Sigmoid colon (tissue), 7 donors: ENCODE results near the gene HAND2. TPM values are rescaled to one million over a fixed set of nuclear protein-coding genes. Genes with fewer than 3 reads are reported as not detected.

Experiments
- DNase-seq: peaks from one replicate; pipeline ENCODE4 v3.0.0-alpha.2; 2019
- H3K27ac ChIP-seq, 4 donors: fragments of 200-600 bp; sonication (generic); one replicate each; pipeline ENCODE4 v1.5.1; 2016 to 2019; ENCODE audit warnings: mild to moderate bottlenecking in 1 of 4
- H3K27me3 ChIP-seq, 3 donors: fragments of 200-600 bp; sonication (generic); one replicate each; pipeline ENCODE4 v1.5.1; 2019; ENCODE audit warnings: mild to moderate bottlenecking in 1 of 3
- H3K36me3 ChIP-seq, 4 donors: fragments of 200-600 bp; sonication (generic); one replicate each; pipeline ENCODE4 v1.5.1; 2016 to 2019
- H3K4me1 ChIP-seq, 4 donors: fragments of 200-600 bp; sonication (generic); one replicate each; pipeline ENCODE4 v1.5.1; 2017 to 2019
- H3K4me3 ChIP-seq, 4 donors: fragments of 200-600 bp; sonication (generic); one replicate each; pipeline ENCODE4 v1.5.1; 2017 to 2019; ENCODE audit warnings: mild to moderate bottlenecking in 2 of 4, moderate library complexity in 1 of 4
- H3K9me3 ChIP-seq, 4 donors: fragments of 200-600 bp in 3 of 4; sonication (generic) in 3 of 4; one replicate each; pipeline versions ENCODE4 v1.5.1 to v1.6.1; 2013 to 2019
- CTCF ChIP-seq, 4 experiments: fragments of 450-650 bp in 3 of 4; fragments of 200-600 bp in 1 of 4; IDR thresholded peaks; one replicate each; pipeline ENCODE4 v1.5.1; 2016 to 2019; ENCODE audit warnings: antibody characterized with exemption in 4 of 4, mild to moderate bottlenecking in 3 of 4, moderate library complexity in 2 of 4
- EP300 ChIP-seq, 4 donors: sonication (generic); formaldehyde crosslinking; IDR thresholded peaks; one replicate each; pipeline ENCODE4 v1.6.1; 2017; ENCODE audit warnings: antibody characterized with exemption in 4 of 4
- POLR2A ChIP-seq, 2 donors: fragments of 450-650 bp; IDR thresholded peaks; one replicate each; pipeline ENCODE4 v1.6.1; 2016; ENCODE audit warnings: antibody characterized with exemption in 2 of 2, mild to moderate bottlenecking in 2 of 2, moderate library complexity in 2 of 2
- POLR2AphosphoS5 ChIP-seq, 4 donors: sonication (generic); formaldehyde crosslinking; IDR thresholded peaks; one replicate each; pipeline ENCODE4 v1.6.1; 2017; ENCODE audit warnings: antibody characterized with exemption in 4 of 4
- WGBS, 2 donors: extraction: QIAGEN DNeasy Blood & Tissue Kit; methylation state at CpG; one replicate each; pipeline ENCODE4 v1.1.7; 2013; 5-methylcytosine and 5-hydroxymethylcytosine counted together
- intact Hi-C: fragments of 100-400 bp; cut with DNase I; formaldehyde crosslinking; loops from one replicate; pipeline ENCODE4 v1.15.1; 2023
- polyA plus RNA-seq, 3 donors: library from polyadenylated mRNA; stranded (reverse); fragments of 200-250 nt; gene quantifications; one replicate each; pipeline ENCODE4 v1.2.3, GENCODE V29; 2013
- total RNA-seq, 4 donors: library from RNA; depleted of rRNA; stranded (reverse); fragments of >200 nt; gene quantifications; one replicate each; pipeline ENCODE4 v1.1.0, GENCODE V29; 2016
- donor health status: healthy with polysubstance abuse.
- donor health status: Bipolar disorder and iron deficiency.
- donor health status: healthy.

Gene HAND2
- total and polyA plus RNA-seq, 7 donors = 0.46 to 224 (median 141) TPM

- 7 to 10% methylated on average over 48 of the region's 48 CpGs for WGBS, 2 donors
- peak; percentile 83 for DNase-seq
- TF ChIP-seq CTCF (IDR thresholded peaks at IDR 0.05) = no peak
- peak; percentile 29 for TF ChIP-seq POLR2A (IDR thresholded peaks at IDR 0.05)
- TF ChIP-seq EP300 (IDR thresholded peaks at IDR 0.05) = peak in 2 of 4 donors; percentile 14 to 34
- peak; percentile 58 to 80 (median 67) for TF ChIP-seq POLR2AphosphoS5 (IDR thresholded peaks at IDR 0.05)
- H3K4me1 ChIP-seq = peaks cover 0 to 56% (median 51%) of the 10 kb centered on the region in 4 donors
- H3K9me3 ChIP-seq = no peaks in the 10 kb centered on the region
- peak overlapping the region; percentile 47 to 60 (median 55) for H3K4me3 ChIP-seq
- intact Hi-C loops = no loop called here
- H3K27me3 ChIP-seq = no peaks in the 10 kb centered on the region
- H3K36me3 ChIP-seq = no peaks in the 10 kb centered on the region
- peak overlapping the region; percentile 98 to 99 (median 99) for H3K27ac ChIP-seq
Measured at GRCh38 chr4:173516621-173517524, 13.2 kb downstream of the HAND2 start.

- Histone ChIP-seq H3K27me3 (no peaks in the 10 kb centered on the region), H3K4me1 (peaks cover 0 to 56% (median 50%) of the 10 kb centered on the region in 4 donors), H3K36me3 (no peaks in the 10 kb centered on the region), H3K9me3 (no peaks in the 10 kb centered on the region), H3K4me3 (peak overlapping the region in 2 of 4 donors; percentile 55 to 60), H3K27ac (peak overlapping the region; percentile 98 to 99 (median 99))
- TF ChIP-seq POLR2A (IDR thresholded peaks at IDR 0.05) (no peak), POLR2AphosphoS5 (IDR thresholded peaks at IDR 0.05) (no peak), EP300 (IDR thresholded peaks at IDR 0.05) (no peak), CTCF (IDR thresholded peaks at IDR 0.05) (no peak)
- no peak for DNase-seq
- WGBS, 2 donors = 50 to 53% methylated on average over 4 of the region's 4 CpGs
- intact Hi-C loops = no loop called here
Measured at GRCh38 chr4:173515458-173515857, 14.6 kb downstream of the HAND2 start.

- Histone ChIP-seq H3K4me1 (peaks cover 0 to 55% (median 49%) of the 10 kb centered on the region in 4 donors), H3K9me3 (no peaks in the 10 kb centered on the region), H3K36me3 (no peaks in the 10 kb centered on the region), H3K27me3 (no peaks in the 10 kb centered on the region), H3K4me3 (no peak overlapping the region), H3K27ac (peak overlapping the region in 3 of 4 donors; percentile 99)
- 21 to 32% methylated on average over 4 of the region's 4 CpGs for WGBS, 2 donors
- DNase-seq = no peak
- no peak for TF ChIP-seq POLR2A (IDR thresholded peaks at IDR 0.05)
- no peak for TF ChIP-seq EP300 (IDR thresholded peaks at IDR 0.05)
- no peak for TF ChIP-seq CTCF (IDR thresholded peaks at IDR 0.05)
- no peak for TF ChIP-seq POLR2AphosphoS5 (IDR thresholded peaks at IDR 0.05)
- intact Hi-C loops = no loop called here
Measured at GRCh38 chr4:173514641-173515217, 15.3 kb downstream of the HAND2 start.

- Histone ChIP-seq H3K4me1 (peaks cover 0 to 58% (median 46%) of the 10 kb centered on the region in 4 donors), H3K27me3 (no peaks in the 10 kb centered on the region), H3K27ac (peak overlapping the region in 2 of 4 donors; percentile 99), H3K36me3 (no peaks in the 10 kb centered on the region), H3K9me3 (no peaks in the 10 kb centered on the region), H3K4me3 (no peak overlapping the region)
- no peak for DNase-seq
- intact Hi-C loops = no loop called here
- TF ChIP-seq CTCF (IDR thresholded peaks at IDR 0.05) (no peak), POLR2A (IDR thresholded peaks at IDR 0.05) (no peak), EP300 (IDR thresholded peaks at IDR 0.05) (no peak), POLR2AphosphoS5 (IDR thresholded peaks at IDR 0.05) (no peak)
Measured at GRCh38 chr4:173513651-173514050, 16.4 kb downstream of the HAND2 start.
